GM12891 (cell line): ENCODE measurements around the gene LRRC17.

Experiments used
- POLR2A ChIP-seq: IDR thresholded peaks from 2 replicates; pipeline ENCODE4 v1.6.1; 2011; ENCODE audit warnings: low read depth, low read length, control low read depth
- POLR2AphosphoS5 ChIP-seq: IDR thresholded peaks from 2 replicates; pipeline ENCODE4 v1.6.1; 2011; ENCODE audit warnings: low read depth, low read length, control low read depth

GRCh38 chr7:102890971-102891692, 21.7 kb upstream of the LRRC17 start:
- TF ChIP-seq POLR2AphosphoS5 (no peak), POLR2A (no peak)
